Cortex of kidney (tissue), 1 donor: ENCODE data around the gene AXIN2.

ENCODE experiments used
- DNase-seq: peaks from one replicate; lab custom pipeline; 2025; lab: John Stamatoyannopoulos, UW

The AXIN2 gene

DNA sequence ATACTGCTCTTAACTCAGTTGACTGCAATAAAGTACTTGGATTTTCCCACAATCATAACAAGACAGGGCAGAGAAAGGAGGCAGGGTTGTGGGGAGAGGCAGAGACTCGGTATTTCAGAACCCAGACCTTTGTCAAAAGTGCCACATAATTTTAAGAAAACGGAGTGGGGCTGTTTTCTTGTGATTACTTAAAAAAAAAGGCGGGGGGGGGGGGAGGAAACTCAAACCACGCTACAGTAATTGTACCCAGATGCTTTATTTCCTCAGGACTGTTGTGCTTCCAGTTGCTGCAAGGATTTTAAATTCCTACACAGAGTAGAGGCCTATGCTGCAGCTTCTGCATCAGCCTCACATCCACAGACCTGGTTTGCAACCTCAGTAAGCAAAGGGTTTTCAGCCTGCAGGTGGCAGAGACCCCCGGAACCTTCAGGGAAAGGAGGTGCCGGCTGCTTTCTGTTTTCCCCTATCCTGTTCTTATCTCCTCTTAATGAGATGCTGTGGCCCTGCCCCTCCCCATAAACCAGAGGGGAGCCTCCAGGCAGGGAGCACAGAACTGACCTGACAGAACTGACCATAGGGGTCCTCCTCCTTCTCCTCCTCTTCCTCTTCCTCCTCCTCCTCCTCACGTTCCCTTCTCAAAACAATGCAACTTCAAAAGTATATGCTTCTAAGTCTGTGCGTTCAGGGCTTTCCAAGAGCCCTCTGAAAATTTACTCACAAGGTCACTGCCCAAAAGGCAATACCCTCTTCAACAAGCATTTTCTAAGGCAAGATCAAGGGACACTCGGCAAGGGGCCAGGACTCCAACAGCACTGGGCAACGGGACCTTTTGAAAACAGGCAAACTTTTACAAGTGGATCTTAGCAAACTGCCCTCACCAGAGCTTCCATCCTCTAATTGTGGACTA lies 7.5 kb downstream of the AXIN2 start:
- DNase-seq, result no peak

DNA sequence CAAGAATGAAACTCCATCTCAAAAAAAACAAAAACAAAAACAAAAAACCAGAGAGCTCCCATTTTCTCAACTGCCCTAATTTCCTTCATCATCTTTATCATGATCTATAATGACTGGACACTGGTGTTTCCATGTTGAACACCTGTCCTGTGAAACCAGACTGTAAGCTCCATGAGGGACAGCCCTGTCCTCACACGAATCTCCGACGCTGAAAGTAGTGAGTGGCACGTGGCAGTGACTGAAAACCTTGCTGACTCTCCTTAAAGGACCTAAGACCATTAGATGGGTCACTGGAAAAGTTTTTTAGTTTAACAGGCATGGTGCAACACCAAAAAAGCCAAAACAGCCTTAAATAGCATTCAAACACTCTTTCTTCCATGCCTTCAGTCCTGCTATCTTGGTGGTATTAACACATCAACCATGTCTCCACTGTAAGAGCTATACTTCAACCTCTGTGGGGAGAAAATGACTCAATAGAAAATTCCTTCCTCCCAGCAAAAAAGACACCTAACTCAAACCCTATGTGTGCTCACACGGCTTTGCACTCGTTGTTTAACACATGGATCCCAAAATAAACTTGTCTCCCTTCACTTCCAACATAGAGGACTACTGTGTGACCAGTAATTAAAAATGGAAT lies 8.3 kb downstream of the AXIN2 start:
- DNase-seq, result no peak

DNA sequence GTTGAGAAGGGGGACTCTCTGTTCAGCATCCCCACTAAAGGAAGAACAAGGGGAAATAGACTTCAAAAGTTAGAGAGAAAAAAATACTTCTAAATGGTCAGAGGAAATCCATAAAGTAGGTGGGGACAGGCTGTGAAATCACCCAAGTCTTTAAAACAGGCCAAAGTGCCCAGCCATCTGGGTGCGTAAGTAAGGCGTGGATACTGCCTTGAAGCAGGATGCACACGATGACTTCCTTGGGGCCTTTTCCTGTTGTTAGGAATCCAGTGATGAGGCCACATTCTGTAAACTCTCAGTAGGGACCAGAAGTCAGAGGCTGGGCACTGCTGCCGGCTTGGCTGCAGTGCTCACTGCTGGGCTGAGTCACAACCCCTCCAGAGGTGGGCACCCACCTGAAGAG lies 9.2 kb downstream of the AXIN2 start:
- DNase-seq, result no peak

DNA sequence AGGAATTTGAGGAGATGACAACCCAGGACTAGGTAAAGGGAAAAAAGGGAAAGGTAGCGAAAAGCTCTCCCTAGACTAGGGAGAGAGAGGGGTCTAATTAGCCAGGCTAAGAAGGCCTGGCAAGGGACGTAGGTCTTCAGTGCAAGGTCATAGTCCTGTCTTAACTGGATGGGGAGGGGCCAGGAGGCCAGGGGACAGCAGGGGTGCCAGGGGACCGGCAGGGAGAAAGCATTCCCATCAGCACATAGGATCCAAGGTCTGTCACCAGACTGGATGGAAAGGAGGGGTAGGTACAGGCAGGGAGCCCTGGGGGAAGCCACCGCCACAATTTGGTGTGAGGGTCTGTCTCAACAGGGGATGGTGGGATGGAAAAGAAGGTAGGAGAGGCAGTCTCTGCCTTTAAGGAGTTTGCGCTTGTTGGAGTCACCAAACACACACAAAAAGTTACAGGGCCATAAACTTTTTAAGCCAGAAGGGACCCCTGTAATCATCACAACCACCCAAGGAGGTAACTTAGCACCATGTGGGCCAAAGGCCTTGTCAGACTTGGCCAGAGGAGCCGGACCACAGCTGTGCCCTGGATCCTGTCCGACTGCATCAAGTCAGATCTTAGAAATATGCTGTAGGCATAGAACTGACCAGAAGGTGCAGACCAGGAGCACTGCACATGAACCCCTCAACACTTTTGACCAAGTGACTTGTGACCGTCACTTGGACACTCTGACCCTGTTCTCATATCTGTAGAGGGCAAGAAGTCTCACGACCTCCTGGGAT lies 10.0 kb downstream of the AXIN2 start:
- no peak for DNase-seq

DNA sequence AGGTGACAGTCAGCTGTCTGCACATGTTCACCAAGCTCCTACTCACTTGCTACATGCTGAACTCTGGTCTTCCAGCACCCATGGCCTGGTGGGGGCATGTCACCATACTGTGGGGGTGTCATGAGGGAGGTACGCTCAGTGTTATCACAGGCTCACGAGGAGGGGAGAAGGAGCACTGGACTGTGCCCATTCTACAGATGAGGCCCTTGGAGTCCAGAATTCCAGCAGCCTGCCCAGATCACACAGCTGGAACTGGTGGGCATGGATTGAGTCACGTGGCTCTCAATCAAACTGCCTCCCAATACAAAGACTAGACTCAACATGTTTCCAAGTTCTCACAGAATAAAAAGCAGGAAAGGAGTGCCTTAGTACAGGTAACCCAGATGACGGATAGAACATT lies 10.7 kb downstream of the AXIN2 start:
- no peak for DNase-seq

DNA sequence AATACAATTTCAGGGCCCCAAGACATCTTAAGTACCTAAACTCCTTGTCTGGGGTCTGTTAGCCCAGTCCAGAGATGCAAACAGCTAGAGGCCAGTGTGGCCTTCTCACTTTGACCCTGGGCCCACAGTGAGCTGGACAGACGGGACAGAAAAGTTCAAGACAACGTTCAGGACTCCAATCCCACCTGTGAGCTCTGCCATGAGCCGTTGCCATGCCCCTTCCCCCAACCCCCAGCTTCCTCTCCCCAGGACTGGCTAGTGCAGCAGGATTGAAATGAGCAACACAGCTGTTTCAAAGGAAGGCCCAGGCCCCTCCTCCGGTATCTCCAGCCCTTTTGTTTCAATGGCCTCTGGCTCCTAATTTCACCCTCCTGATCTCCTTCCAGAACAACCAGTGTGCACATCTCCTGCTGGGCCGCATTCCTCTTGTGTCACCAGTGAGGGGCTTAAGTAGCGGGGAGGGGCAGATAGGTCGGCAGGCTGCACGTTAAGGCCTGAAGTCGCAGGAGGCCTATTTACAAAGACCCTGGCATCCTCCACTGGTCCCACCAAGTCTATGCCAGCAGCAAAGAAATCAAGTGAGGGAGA lies 11.3 kb downstream of the AXIN2 start:
- DNase-seq, result no peak

DNA sequence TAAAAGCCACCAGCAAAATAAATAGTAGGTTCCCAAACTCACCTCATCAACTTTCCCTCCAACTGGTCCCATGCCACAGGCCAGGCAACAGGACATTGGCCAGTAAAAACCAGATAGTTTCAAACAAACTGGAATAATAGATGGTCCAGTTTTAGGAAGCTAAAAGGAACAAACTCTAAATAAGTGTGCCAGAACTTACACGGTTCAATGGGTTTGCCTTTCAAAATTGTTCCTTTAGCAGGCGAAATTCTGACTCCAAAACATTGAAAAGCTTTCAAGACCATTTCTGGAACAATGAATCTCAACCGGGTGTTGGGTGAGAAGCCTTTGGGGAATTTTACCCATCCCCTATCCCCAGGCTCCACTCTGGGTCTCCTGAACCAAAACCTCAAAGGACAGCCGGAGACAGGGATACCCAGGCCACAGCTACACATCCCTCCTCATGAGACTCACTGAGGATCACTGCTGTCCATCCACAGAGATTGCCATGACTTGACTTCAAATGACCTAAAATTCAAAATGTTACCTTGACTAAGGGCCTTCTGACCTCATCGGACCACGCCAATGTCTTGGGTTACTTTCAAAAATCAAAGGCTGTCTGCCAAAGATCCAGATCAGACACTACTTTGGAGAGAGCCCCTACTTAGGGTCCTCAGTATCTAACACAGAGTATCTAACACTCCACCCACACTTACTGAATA lies 13.0 kb downstream of the AXIN2 start:
- no peak for DNase-seq

DNA sequence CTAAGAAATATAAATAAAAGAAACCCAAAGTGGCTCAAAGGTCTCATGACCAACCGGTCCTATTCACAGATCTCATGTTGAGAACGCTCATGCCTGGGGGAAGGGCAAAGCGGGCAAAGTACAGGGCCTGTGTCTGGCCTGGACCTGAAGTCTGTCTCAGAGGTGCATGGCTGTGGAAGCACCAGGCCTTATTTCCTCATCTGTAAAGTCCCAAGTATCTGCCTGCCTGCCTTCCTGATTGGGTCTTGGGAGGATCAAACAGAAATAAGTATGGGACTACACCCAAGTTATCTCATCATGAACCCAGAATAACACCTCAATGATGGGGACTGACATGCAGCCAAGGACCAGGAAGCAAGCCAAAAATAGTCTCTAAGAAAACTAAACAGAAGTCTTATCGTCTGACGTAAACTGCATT lies 14.2 kb downstream of the AXIN2 start:
- no peak for DNase-seq

DNA sequence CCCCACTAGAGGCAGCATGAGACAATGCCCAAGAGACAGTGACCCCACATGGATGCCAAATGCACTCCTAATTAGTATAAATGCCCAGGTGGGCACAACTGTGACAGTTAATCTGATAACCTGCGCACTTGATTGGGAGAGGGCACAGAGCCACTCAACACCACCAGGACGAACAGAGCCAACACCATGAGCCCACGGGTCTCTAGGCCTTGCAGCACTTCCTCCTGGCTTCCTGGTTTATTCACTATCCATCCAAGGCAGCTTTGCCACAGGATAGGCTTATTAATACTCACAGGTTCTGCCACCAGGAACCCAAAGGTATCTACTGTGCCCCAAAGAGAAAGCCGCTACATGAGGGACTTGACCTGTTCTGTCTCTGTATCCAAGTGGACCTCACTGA lies 14.9 kb downstream of the AXIN2 start:
- no peak for DNase-seq

DNA sequence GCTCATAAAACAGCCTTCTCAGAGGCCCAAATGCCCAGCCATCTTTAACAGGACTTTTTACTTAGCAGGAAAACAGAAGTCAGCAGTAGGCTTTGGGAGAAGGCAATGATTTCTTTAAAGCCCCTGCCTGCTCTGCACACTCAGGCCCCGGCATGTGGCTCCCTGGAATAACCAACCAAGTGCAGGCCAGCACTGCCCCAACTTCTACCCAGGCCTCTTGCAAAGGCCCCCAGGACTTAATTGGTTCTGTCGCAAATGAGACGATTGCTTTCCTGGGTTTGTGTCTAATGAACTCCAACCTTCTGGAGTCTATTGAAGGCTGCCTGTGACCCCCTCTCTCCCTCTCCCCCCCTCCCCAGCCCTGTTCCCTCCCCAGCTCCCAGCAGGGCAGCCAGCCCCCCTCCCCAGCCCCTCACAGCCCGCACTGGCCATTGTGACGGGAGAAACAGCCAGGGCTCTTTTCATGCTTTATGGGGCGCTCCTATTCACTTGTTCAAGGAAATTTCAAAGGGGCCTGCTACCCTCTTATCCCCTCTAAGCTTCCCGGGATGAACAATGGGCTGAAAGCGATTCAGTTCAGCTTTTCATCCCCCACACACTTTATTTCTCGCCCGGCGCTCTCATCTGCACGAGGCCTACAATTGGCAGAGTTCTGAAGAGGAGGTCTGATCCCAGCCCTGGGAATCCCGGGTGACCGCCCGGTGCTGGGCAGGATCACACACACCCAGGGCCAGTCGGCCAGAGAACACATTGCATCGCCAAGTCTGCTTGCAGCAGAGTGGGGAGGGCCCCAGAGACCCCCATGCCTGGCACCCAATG lies 15.5 kb downstream of the AXIN2 start:
- no peak for DNase-seq

DNA sequence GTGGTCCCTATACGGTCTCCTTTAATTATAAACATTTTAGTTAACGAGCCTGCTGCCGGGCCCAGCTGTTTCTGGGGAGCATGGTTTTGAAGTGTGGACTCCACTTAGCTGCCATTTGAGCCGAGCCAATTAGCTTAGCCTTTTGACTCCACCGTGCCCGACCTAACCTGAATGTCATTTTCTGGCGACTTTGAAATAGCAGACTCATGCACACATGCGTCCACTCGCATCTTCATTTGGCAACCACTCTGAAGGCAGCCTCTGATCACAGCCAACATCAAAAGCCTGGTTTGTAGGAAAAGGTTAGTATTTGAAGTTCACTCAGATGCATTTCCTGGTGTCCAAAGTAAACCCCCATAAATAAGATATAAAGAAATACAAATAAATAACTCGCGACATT lies 16.8 kb downstream of the AXIN2 start:
- DNase-seq, result no peak

DNA sequence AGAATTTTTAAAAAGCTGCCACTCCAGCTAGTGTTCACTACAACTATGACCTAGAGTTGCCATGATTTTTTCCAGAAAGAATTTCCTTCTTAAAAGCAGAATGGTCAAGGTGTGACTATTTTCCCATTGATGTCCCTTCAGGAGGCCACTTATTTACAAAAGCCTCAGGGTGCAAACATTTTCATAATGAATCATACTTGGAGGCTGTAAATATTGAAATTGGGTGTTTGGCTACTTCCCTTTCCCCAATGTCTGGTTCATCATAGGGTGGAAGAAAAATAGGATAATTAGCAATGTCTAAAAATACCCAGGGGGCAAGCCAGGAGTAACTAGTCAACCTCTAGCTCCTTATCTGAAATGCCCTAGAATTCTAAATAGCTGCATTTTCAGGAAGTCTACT lies 18.8 kb downstream of the AXIN2 start:
- DNase-seq, result no peak

DNA sequence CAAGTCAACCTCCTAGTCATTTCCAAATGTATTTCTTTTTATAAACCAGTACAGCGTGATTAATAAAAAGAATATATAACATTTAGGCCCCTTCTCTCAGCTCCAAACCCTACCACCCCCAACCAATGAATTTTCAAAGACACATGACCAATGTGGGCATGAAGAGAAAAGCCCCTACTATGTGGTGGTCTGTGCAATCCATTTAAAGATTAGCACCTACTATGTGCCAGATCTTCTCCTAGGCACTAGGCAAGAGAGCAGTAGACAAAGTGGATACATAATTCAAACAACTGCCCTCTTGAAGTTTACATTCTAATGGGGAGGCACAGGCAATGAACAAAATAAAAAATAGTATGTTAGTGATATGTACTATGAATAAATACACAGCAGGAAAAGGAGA lies 19.4 kb downstream of the AXIN2 start:
- DNase-seq, result no peak

DNA sequence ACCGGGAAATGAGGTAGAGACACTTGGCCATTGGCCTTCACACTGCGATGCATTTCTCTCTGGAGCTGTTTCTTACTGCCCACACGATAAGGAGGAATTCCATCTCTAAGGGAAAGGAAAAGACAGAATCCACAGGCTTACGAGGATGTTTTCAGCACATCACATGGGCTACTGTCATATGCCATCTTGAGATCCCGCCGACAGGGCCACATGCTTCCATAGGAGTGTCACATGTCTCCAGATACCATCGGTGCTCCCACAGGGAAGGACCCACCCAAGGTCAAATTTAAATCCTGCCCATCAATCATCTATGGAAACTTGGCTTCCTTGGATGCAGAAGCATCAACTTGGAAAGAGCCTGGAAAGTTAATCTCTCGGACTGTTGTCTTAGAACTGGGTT lies 20.0 kb downstream of the AXIN2 start:
- DNase-seq, result no peak

DNA sequence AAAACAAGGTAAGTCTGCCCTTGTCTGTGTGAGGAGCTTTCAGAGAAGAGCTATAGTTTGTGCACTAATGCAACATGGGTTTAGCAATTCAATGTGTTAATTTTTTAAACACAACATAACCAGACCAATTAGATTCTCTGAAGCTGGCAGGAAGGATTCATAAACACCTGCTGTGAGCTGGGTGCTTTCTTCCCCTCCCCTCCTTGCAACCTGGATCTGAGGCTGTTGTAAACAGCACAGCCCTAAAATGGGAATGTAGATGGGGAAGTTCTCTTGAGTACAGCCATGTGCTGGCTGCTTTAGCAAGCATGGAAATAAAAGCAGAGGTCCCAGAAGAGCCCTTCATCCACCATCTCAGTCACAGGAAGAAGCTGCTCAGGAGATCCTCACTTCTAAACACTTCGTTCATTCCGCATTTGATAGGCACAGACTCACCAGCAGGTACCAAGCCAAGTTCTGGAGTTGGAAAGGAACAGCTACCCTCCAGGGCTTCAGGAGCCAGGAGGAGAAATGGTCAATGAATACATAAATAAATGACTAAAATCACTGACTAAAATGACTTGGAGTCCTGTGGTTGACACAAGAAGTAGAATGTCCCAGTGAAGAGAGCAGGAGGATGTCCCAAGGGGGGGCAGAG lies 21.7 kb downstream of the AXIN2 start:
- no peak for DNase-seq

DNA sequence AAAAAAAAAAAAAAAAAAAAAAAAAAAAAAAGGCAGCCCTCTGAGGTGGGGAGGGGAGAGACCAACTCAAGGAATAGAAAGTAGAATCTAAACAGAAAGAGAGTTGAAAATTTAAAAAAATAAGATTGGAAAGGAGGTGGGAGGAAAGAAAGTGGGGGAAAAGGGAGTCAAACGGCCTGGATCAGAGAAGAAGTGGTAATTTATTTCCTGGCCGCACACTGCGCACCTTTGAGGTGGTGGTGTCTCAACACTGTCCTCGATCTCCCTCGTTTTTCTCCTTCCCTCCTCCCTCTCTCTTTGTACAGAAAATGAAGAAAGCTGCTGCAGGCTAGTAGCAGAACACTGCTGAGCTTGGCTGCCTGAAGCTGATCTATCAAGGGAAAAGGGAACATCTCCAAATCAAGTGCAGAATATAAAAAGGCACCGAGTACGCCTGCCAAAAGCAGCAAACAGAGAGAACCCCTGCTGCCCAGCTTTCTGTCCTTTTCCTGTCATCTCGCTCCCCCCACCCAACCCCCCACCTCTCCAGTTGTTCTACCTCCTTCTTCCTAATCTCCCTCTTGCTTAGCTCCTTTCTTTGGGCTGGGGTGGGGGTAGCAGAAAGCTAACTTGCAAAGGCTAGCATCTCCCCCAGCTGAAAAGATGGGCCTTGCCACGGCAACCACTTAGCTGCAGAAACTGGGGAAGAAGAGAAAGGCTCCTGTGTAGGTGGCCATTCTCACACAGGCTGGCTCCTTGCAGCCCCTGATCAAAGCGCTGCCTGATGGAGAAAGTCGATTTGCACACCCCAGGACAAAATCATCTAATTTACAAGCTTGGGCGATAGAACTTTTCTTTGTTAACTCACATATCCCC lies 22.5 kb downstream of the AXIN2 start:
- DNase-seq, result no peak

DNA sequence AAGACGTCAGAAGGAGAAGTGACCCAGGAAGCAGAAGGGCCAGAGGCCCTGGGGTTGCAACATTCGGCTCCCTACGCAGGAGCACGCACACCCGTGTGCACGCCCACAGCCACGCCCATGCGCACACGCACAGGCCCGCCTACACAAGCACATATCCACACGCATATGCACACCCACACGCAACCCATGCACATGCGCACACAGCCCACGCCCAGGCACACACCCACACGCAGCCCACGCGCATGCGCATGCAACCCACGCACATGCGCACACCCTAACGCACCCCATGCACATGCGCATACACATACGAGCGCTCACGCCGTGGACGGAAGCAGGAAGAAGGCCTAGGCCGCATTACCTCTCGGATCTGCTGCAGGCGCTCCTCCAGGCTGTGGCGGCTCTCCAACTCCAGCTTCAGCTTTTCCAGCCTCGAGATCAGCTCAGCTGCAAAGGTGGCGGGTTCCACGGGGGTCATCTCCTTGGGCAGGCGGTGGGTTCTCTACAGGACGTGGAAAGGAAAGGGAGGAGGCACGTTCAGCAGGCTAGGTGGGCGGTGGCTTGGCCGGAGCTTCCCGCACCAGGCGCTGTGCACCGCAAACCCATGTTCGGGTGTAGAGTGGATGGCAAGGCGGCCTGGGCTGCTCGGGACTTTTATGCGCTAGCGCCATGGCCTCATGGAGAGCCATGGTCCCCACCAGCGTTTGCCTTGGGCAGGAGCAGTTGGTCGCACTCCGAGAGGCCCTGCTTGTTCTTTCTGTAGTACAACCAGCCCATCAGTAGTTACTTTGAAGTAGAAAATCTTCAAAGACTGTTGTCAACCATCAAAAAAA lies 23.4 kb downstream of the AXIN2 start:
- DNase-seq, result no peak

DNA sequence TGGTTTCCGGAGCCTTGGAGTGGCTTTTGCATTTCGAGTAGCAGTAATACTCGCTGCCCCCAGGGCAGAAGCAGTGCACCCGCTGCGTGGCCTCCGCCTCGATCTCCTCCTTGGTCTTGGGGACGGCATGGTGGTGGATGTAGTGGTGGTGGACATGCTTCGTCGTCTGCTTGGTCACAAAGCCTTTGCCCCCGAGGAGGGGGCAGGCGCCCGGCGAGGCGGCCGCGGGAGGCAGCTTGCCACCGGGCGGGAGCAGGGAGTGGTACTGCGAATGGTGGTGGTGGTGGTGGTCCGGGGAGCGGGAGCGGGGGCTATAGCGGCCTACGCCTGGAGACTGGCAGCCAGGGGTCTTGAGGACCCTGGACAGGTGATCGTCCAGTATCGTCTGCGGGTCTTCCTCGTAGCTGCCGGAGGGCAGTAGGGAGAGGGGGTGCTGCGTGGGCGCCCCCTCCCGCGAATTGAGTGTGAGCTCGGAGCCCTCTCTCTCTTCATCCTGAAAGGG lies 24.1 kb downstream of the AXIN2 start:
- no peak for DNase-seq
